ENCODE data around the gene MELK. TPM values are rescaled to one million over a fixed set of nuclear protein-coding genes. Genes with fewer than 3 reads are reported as not detected.
A peak's percentile ranks its signal among the peaks of the same experiment; 100 is the strongest.
"Not testable (repeated sequence)": the region's sequence is repeated elsewhere in the genome, so short reads cannot be mapped to it uniquely, and the experiment has no call there.

MELK gene
- total RNA-seq, 1 donor from 2014 or later: 0.76 TPM

DNA sequence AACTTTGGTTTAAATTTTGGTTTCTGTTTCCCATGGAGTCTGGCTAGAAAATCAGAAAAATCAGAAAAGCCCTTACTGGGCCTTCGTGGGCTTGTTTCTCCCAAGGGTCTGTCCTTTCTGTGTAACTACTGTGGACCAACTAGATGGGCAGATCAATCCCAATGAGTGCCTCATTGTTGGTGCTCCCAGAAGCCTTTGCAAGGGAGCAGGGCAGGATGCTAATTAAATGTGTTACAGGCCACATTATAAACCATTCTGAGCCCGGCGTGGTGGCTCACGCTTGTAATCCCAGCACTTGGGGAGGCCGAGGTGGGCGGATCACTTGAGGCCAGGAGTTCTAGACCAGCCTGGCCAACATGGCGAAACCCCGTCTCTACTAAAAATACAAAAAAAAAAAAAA, 1.4 kb downstream of the MELK start:
- DNase-seq (ENCODE audit: missing footprints); ATAC-seq: not testable (repeated sequence)
- intact Hi-C loops (cut with DNase I): loop anchor here (5.0 kb wide), 1 partner anchor 172 kb away; the partner anchor contains the start of gene RNF38

DNA sequence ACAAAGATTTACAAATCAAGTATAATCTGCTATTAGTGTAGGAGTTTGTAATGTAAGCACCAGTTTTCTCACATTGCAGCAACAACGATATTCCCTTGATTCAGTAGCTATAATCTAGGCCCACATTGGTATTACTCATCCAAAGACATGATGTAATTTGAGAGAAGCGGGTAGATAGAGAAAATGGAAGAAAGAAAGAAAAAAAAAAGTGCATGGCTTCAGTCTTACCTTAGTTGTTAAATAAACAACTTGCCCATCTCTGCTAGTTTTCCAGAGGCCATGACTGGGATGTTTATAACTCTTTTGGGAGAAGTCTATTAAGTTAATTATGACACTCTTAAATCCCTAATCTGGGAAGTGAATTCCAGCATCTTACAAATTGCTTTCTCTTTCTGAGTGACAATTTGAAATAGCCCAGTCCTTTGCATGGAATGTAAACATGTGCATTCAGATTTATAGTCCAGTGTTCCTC, 2.8 kb downstream of the MELK start:
- ATAC-seq: no peak
- DNase-seq (ENCODE audit: missing footprints): no peak
- intact Hi-C loops (cut with DNase I): no loop called here

DNA sequence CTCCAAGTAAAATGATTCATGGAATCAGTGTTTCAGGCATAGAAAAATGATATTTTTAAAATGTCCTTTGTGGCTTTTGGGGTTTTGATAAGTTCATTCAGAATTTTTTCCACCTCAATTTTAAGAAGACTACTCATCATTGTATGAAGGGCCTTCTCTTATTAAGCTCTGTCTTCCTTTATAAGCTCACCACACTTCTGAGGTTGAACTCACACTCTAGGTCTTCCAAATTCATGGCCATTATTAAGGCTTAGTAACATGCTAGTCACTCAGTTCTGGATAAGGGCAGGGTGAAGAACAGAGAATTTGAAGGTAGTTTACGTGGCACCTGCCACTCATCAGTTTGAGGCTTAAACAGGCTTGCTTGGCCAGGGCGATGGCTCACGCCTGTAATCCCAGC, 4.2 kb downstream of the MELK start:
- ATAC-seq (no peak), DNase-seq (ENCODE audit: missing footprints) (no peak)
- intact Hi-C loops (cut with DNase I): no loop called here

DNA sequence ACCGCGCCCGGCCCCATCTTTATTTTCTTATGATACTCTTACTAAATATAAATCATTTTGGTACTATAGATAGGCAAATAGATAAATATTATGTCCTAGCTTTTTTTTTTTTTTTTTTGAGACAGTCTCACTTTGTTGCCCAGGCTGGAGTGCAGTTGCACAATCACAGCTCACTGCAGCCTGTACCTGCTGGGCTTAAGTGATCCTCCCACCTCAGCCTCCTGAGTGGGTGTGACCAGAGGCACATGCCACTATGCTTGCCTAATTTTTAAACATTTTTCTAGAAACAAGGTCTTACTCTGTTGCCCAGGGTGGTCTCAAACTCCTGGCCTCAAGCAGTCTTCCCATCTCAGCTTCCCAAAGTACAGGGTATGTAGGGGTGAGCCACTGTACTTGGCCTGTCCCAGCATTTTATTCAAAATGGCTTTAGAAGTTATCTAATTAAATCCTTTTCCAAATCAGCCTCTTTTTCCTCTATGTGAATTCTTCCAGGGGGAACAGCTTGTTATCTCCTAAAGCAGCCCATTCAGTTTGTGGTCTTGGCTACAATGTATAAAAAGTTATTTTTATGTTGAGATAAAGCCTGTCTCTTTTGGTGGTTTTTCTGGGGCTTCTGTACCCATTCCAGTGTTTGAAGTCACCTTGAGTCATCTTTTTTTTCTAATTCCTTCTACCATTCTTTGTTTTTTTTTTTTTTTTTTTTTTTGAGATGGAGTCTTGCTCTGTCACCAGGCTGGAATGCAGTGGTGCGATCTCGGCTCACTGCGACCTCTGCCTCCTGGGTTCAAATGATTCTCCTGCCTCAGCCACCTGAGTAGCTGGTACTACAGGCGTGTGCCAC, 12.1 kb downstream of the MELK start:
- DNase-seq (ENCODE audit: missing footprints) (no peak), ATAC-seq (no peak)
- intact Hi-C loops (cut with DNase I): no loop called here

DNA sequence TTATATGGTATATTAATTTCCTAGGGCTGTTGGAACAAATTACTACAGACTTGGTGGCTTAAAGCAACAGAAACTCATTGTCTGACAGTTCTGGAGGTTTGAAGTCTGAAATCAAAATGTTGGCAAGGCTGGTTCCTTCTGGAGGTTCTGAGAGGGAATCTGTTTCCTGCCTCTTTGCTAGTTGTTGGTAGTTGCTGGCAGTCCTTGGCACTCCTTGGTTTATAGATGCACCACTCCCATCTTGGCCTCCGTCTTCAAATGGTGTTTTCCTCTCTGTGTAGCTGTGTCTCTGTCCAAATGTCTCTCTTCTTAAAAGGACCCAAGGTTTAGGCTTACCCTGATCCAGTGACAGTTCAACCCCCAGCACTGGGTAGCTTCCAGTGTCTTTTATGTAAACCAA, 17.5 kb downstream of the MELK start:
- DNase-seq (ENCODE audit: missing footprints) (no peak), ATAC-seq (no peak)
- intact Hi-C loops (cut with DNase I): no loop called here

DNA sequence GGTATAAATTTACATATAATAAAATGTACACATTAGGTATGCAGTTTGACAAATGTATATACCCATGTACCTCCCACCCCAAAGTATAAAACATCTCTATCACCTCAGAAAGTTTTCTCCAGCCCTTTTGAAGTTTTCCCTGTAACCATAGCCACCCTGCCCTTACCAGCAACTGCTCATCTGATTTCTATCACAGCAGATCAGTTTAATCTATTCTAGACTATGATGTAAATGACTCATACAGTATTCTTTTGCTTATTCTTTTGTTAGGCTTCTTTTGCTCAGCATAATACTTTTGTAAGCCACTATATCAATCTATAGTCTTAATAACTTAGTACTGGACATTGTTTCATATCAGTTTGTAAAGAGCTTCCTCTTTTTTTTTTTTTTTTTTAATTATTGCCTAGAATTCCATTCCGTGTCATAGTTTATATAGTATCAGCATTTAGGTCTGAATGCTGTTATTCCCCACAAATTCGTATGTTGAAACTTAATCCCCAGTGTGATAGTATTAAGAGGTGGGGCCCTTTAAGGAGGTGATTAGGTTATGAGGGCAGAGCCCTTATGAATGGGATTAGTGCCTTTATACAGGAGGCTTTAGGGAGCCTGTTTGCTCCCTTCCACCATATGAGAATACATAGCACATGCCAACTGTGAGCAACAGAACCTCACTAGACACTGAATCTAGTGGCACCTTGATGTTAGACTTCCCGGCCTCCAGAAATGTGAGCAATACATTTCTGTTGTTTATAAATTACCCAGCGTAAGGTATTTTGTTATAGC, 20.3 kb downstream of the MELK start:
- intact Hi-C loops (cut with DNase I): no loop called here
- DNase-seq (ENCODE audit: missing footprints) (no peak), ATAC-seq (no peak)

DNA sequence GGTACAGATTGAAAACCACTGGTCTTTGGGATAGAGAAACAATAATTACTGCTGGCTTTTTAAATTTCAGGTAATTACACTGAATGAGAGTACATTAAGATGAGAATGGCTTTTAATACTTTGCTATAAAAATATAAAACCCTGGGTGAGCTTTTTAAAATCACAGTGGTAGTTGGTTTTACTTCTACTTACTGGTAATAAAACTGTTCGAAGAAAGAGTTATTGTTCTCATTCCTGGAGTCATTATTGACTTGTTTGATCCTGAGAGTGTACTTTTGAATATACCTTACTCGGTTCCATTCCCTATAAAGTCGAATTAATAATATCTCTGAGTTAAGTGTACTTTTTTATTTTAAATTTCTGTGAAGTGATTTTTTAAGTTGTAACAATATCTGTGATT, 21.5 kb downstream of the MELK start:
- DNase-seq (ENCODE audit: missing footprints) (no peak), ATAC-seq (no peak)

DNA sequence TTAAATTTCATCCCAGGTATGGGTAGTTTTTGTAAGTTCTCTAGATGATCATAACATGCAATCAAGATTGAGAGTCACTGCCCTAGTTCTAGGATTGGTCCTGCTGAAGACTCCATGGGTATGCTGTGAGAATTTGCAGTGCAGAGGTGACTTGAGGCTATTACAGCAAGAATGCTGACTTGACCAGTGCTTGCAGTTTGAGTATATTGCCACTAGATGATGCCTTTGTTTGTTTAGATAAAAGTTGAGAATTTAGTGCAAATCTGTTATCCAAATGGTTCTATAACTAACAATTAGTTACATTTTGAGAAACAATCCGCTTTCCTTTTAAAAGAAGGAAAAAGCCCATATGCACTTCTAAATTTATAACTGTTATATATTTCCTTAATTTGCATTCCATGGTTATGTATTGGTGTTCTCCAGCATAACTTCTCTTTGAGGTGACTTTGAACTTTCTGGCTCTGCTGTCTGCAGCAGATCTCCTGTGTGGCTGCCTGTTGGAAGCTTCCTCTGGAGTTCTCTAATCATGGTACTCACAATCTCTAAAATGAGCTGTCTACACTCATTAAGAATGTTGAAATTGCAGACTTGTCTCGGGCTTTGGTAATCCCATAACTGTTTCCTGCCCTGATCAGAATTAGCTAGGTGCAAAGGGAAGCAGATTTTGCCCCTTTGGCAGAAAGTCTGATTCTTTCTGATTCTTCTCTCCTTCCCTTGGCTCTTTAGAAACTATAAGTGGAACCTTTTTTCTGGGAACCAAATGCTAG, 24.9 kb downstream of the MELK start:
- ATAC-seq (no peak), DNase-seq (ENCODE audit: missing footprints) (no peak)
- intact Hi-C loops (cut with DNase I): no loop called here

More for the DNA sequence above, 21.5 kb downstream of the MELK start:
- intact Hi-C loops (cut with DNase I): no loop called here

DNA sequence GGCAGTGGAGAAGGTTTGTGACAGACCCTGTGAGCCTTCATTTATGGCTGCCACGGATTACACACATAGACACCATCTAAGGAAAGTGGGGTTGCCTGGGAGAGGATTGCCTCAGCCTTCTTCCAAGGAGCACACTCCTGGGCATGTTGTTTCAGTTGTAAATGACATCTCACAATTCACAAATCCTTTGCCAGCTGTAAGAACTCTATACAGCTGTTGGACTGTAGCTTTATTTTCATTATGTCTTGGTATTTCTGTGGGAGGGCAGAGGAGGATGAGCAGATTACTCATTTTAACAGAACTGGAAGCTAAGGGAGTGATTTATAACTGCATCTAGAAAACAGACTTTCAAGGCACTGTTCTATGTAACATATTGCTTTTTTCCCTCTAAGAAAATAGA, 25.6 kb downstream of the MELK start:
- no peak for DNase-seq (ENCODE audit: missing footprints)
- intact Hi-C loops (cut with DNase I): no loop called here
- no peak for ATAC-seq

DNA sequence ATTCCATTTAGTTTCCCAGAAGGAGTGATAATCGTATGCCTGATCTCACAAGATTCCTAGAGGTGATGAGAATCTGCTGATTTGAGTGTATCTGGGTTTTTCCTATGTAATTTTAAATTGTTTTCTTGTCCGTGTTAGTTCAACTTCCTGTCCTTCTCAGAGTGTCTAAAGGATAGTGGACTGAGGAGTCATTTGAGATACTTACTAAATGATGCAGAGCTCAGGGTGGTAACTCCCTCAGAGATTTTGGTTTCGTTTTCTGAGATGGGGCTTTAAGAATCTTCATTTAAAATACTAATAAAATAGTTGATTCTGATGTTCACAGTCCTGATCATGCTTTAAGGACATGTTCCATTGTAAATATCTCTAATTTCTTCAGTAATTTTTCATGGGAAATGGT, 30.3 kb downstream of the MELK start:
- ATAC-seq: no peak
- no peak for DNase-seq (ENCODE audit: missing footprints)
- intact Hi-C loops (cut with DNase I): no loop called here

DNA sequence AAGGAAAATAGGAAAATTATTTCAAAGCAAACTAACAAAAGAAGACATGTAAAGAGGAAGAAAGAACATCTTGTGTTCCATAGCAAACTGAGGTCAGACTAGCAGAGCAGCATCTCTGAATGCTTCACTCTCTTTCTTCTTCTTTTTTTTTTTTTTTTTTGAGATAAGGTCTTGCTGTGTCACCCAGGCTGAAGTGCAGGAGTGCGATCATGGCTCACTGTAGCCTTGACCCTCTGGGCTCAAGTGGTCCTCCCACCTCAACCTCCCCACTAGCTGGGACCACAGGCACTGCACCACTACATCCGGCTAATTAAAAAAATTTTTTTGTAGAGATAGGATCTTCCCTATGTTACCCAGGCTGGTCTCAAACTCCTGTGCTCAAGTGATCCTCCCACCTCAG, 36.6 kb downstream of the MELK start:
- intact Hi-C loops (cut with DNase I): no loop called here
- no peak for ATAC-seq
- no peak for DNase-seq (ENCODE audit: missing footprints)

DNA sequence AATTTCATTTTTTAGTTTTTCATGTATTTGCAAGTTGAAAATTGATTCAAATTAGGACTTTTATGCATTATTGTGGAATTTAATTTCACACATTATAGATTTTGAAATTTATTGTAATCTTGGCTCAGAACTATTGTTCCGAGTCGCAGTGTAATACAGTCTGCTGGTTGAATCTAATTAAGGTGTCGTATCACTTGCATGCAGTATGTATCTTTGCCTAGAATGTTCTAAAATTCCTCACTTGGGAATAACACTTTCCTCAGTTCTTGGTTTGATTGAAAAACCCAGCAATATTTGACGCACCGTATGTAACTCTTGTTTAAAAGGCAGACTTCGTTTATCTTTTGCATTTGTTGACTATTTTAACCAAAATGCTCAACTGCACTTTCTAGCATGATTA, 49.4 kb downstream of the MELK start:
- intact Hi-C loops (cut with DNase I): no loop called here
- no peak for DNase-seq (ENCODE audit: missing footprints)
- no peak for ATAC-seq

DNA sequence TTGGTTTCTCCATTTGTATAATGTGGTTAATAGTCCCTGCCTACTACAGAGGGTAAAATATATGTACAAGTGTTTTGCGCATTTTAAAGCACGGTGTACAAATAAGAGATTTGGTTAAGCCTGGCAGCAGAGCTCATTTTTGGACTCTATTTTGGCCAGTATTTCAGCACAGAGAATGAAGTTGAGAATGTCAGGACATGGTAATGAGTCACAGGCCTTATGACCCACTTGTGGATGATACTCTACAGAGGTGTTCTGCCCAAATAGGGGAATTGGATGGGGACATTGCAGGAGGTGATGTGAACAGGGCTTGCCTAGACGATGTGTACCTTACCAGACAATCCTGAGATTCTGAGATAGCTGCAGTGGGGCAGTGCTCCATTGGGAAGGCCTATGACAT, 50.6 kb downstream of the MELK start:
- intact Hi-C loops (cut with DNase I): no loop called here
- DNase-seq (ENCODE audit: missing footprints): no peak
- ATAC-seq: no peak

DNA sequence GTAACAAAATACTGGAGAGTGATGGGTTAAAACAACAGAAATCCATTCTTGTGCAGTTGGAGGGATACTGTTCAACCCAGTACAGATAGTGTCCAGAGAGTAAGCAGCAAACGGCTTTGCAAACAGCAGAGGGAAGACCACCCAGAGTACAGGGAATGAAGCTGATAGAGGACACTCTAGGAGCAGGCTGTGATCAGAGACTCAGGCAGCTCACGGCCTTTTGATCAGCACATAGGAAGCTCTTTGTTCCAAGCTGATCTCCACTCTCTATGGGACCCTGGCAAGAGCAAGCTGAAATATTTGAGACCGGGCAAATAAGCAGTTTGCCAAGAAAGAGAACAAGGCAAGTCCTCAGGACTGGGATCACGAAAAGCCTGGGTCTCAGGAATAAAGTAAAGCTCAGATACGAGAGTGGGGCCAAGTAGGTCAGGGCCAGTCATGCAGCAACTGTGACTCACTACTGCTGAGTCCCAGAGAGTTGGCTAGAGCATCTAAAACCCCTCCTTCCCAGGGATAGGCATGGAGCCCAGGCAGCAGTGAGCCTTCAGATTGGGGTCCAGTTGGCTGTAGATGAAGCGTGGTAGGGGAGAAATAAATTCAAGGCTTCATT, 52.4 kb downstream of the MELK start:
- intact Hi-C loops (cut with DNase I): no loop called here
- ATAC-seq: peak; percentile 96
- DNase-seq (ENCODE audit: missing footprints): no peak

DNA sequence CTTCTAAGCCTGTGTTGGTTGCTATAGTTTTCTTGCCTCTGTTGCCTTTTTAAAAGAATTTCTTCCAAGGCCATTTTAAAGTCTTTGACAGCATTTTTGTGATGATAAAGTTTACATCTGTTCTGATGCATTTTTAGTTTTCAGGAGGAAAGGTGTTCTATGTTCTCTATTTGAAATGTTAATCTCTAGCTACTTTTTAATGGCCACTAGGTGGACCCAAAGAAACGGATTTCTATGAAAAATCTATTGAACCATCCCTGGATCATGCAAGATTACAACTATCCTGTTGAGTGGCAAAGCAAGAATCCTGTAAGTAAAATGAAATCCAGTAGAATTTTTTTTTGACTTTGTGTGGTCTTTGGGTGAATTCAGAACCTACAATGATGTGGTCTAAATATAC, 60.2 kb downstream of the MELK start:
- DNase-seq (ENCODE audit: missing footprints): no peak
- intact Hi-C loops (cut with DNase I): no loop called here
- ATAC-seq: no peak

DNA sequence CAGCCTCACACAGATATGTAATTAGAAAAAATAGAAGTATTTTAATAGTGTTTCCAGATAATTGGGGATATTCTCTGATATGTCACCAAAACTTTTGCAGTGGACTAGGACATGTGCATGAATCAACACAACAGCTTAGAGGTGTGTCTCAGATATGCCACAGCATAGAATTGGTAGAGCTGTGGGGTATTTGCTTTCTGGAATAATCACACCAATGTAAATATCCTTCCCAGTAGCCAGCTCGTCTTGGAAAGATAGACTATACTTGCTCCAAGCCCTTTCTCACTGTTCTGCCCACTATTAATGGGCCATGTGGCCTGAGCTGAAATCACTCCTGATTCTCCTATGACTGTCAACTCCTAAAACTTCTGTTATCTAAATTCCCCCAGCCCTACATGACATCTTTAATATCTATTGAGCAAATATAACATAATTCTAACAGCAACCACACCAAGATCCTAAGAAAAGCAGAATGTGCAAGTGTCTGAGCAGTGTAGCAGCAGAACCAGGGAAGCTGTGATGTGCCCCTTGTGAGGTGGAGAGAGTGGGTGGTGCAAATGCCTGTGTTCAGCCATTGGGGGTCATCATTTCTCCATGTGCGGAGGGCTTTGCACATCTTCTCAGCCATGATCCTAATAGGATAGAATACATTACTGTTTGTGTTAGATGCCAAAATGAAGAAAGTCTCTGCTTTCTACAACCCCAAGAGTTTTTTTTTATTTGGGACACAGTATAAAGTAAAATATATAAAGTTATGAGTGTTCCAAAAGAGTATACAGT, 65.0 kb downstream of the MELK start:
- ATAC-seq: no peak
- intact Hi-C loops (cut with DNase I): no loop called here

DNA sequence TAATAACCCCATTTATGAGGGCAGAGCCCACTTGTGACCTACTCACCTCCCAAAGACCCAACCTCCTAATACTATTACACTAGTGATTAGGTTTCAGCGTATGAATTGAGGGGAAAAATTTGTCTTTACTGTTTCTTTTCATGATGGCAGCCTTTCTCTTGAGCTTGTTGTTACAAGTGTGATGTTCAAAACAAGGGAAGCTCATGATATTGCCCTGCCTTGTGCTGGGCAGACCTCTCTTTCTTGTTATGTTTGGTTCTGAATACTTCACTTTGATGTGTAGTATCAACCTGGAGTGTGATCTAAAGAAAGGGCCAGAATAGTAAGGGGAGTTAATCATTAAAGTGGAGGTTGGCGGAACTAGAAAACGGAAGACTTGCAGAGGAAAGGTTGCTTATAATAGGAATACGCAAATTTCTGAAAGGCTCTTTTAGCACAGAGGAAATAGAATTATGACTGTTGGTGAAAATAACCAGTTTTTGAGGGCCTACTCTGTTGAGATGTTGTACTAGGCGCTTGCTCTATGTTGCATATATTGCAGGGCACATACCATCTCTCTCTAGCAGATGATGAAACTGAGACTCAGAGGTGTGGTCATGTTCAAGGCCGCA, 68.2 kb downstream of the MELK start:
- intact Hi-C loops (cut with DNase I): no loop called here
- DNase-seq (ENCODE audit: missing footprints) (no peak), ATAC-seq (no peak)

More for the DNA sequence above, 65.0 kb downstream of the MELK start:
- DNase-seq (ENCODE audit: missing footprints): no peak

DNA sequence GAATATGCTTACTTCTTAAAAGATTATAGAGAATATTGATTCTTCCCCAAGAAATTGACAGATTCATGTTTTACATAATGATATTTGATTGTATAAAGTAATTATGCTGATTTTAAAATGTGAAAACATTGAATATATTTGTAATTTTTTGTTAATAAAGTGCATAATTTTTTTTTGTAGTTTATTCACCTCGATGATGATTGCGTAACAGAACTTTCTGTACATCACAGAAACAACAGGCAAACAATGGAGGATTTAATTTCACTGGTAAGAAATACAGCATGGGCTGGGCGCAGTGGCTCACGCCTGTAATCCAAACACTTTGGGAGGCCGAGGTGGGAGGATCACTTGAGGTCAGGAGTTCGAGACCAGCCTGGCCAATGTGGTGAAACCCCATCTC, 70.1 kb downstream of the MELK start:
- intact Hi-C loops (cut with DNase I): no loop called here
- DNase-seq (ENCODE audit: missing footprints): no peak
- ATAC-seq: no peak

Measured in Right ventricle myocardium inferior (tissue), 1 donor.